Renal cortex interstitium (tissue), 11 donors: ENCODE measurements around the gene GUCY1A1. TPM values are rescaled to one million over a fixed set of nuclear protein-coding genes. Genes with fewer than 3 reads are reported as not detected.

Source experiments
- DNase-seq, 11 donors: peaks; one replicate each; pipeline ENCODE4 v3.0.0-alpha.2; 2013; ENCODE audit warnings: low read depth in 9 of 11, low spot score in 4 of 11; ENCODE audit errors: extremely low read depth in 1 of 11
- polyA plus RNA-seq, 3 donors: library from polyadenylated mRNA; unstranded; fragments of 120-200 nt; gene quantifications; one replicate each; pipeline ENCODE4 v1.2.1, GENCODE V29; 2013; ENCODE audit not compliant: insufficient read length in 3 of 3

GUCY1A1 gene
- polyA plus RNA-seq, 3 donors = 65.0 to 82.3 (median 81.1) TPM

- no peak for DNase-seq
Measured at GRCh38 chr4:155653052-155653451, 13.6 kb upstream of the GUCY1A1 start.

- DNase-seq = no peak
Measured at GRCh38 chr4:155656025-155656424, 10.6 kb upstream of the GUCY1A1 start.

GRCh38 chr4:155657169-155657568, 9.5 kb upstream of the GUCY1A1 start:
- DNase-seq = no peak

GRCh38 chr4:155657985-155658680, 8.5 kb upstream of the GUCY1A1 start:
- no peak for DNase-seq

GRCh38 chr4:155658681-155659064, 8.0 kb upstream of the GUCY1A1 start:
- no peak for DNase-seq

- DNase-seq = no peak
Measured at GRCh38 chr4:155659176-155659575, 7.5 kb upstream of the GUCY1A1 start.

GRCh38 chr4:155660436-155660835, 6.2 kb upstream of the GUCY1A1 start:
- DNase-seq = no peak

- DNase-seq = no peak
Measured at GRCh38 chr4:155665054-155665453, 1.6 kb upstream of the GUCY1A1 start.

GRCh38 chr4:155667222-155667567, 547 bp downstream of the GUCY1A1 start:
- DNase-seq = peak in 5 of 11 donors; percentile 32 to 48 (median 43)

GRCh38 chr4:155667568-155668511, 1.2 kb downstream of the GUCY1A1 start:
- DNase-seq = peak in 7 of 11 donors; percentile 36 to 56 (median 44)

GRCh38 chr4:155668707-155669220, 2.1 kb downstream of the GUCY1A1 start:
- no peak for DNase-seq

GRCh38 chr4:155672342-155672741, 5.7 kb downstream of the GUCY1A1 start:
- DNase-seq = no peak

- no peak for DNase-seq
Measured at GRCh38 chr4:155673453-155673979, 6.9 kb downstream of the GUCY1A1 start.

GRCh38 chr4:155674669-155675071, 8.0 kb downstream of the GUCY1A1 start:
- no peak for DNase-seq

GRCh38 chr4:155675709-155676429, 9.2 kb downstream of the GUCY1A1 start:
- no peak for DNase-seq

- no peak for DNase-seq
Measured at GRCh38 chr4:155676430-155676825, 9.8 kb downstream of the GUCY1A1 start.

GRCh38 chr4:155678011-155678410, 11.4 kb downstream of the GUCY1A1 start:
- DNase-seq = no peak

- DNase-seq = no peak
Measured at GRCh38 chr4:155679343-155679742, 12.7 kb downstream of the GUCY1A1 start.

GRCh38 chr4:155681886-155682285, 15.2 kb downstream of the GUCY1A1 start:
- DNase-seq = no peak
